Endothelial cell (in vitro differentiated cells): Measurements from ENCODE around the gene DNHD1. TPM values are rescaled to one million over a fixed set of nuclear protein-coding genes. Genes with fewer than 3 reads are reported as not detected.
A peak's percentile ranks its signal among the peaks of the same experiment; 100 is the strongest.

ENCODE experiments used
- DNase-seq: peaks from one replicate; pipeline ENCODE4 v3.0.0; 2021; ENCODE audit warnings: low spot score
- H3K27ac Mint-ChIP-seq: one replicate; pipeline ENCODE4 v1.8.0; 2021; ENCODE audit warnings: mixed read lengths, inconsistent platforms; ENCODE audit not compliant: unreplicated experiment
- H3K27me3 Mint-ChIP-seq: one replicate; pipeline ENCODE4 v1.8.0; 2021; ENCODE audit warnings: mild to moderate bottlenecking, moderate library complexity, mixed read lengths, inconsistent platforms; ENCODE audit not compliant: unreplicated experiment
- H3K36me3 Mint-ChIP-seq: one replicate; pipeline ENCODE4 v1.8.0; 2021; ENCODE audit warnings: mild to moderate bottlenecking, low read depth, mixed read lengths, inconsistent platforms; ENCODE audit not compliant: unreplicated experiment
- H3K4me1 Mint-ChIP-seq: one replicate; pipeline ENCODE4 v1.8.0; 2021; ENCODE audit warnings: mild to moderate bottlenecking, mixed read lengths, inconsistent platforms; ENCODE audit not compliant: unreplicated experiment
- H3K4me3 Mint-ChIP-seq: one replicate; pipeline ENCODE4 v1.8.0; 2021; ENCODE audit warnings: mild to moderate bottlenecking, mixed read lengths, inconsistent platforms; ENCODE audit not compliant: unreplicated experiment
- H3K9me3 Mint-ChIP-seq: one replicate; pipeline ENCODE4 v1.8.0; 2021; ENCODE audit warnings: mixed read lengths, inconsistent platforms; ENCODE audit not compliant: unreplicated experiment
- total RNA-seq: library from RNA; stranded (reverse); fragmentation: NEBNext Ultra II Directional; extraction: Animal tissue kit (Norgen Biotek cat#: 25700); gene quantifications from one replicate; pipeline ENCODE4 v1.2.1, GENCODE V29; 2021; ENCODE audit not compliant: unreplicated experiment
- TF ChIP-seq, protein P1 (sequence below): fragments of 200-600 bp; sonication (generic); IDR thresholded peaks from one replicate; pipeline ENCODE4 v1.5.0; 2021; ENCODE audit warnings: antibody characterized with exemption; ENCODE audit not compliant: unreplicated experiment

Gene DNHD1
- total RNA-seq, 1 donor from 2014 or later: 8.5 TPM

DNA sequence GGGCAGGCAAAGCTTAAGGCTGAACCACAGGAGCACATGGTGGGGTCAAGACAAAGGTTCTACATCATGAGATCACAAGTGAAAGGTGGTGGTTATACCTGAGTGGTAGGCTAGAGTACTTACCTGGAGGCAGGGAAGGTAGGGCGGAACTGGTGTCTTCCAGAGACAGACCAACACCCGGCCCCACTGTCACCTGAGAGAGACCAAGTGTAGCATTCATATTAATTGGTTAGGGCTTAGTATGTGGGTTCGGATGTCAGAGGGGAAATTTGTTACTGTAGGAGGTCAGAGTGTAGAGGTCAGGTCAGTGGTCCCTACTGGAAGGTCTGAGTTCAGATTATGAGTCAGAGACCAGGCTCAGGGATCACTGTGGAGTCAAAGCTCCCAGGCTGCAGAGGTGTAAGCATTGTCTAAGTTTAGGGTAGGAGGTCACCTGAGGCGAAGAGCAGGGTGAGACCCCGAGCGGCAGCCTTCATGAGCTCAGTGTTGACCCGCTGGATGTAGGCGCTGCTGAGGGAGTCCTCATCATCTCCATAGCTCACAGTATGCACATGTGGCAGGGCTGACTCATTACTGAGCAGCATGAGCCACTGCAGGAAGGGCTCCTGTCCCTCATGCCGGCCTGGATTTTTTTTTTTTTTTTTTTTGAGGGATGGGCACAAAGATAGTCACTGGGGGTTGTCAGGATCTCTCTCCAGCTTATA lies 119.0 kb downstream of the DNHD1 start:
- Mint-ChIP-seq H3K27me3 (peaks cover 7% of the 10 kb centered on the region), H3K9me3 (no peaks in the 10 kb centered on the region), H3K4me3 (peak overlapping the region; percentile 75), H3K36me3 (peaks cover 17% of the 10 kb centered on the region), H3K27ac (peak overlapping the region; percentile 19), H3K4me1 (peaks cover 5% of the 10 kb centered on the region)
- TF ChIP-seq, protein P1, sequence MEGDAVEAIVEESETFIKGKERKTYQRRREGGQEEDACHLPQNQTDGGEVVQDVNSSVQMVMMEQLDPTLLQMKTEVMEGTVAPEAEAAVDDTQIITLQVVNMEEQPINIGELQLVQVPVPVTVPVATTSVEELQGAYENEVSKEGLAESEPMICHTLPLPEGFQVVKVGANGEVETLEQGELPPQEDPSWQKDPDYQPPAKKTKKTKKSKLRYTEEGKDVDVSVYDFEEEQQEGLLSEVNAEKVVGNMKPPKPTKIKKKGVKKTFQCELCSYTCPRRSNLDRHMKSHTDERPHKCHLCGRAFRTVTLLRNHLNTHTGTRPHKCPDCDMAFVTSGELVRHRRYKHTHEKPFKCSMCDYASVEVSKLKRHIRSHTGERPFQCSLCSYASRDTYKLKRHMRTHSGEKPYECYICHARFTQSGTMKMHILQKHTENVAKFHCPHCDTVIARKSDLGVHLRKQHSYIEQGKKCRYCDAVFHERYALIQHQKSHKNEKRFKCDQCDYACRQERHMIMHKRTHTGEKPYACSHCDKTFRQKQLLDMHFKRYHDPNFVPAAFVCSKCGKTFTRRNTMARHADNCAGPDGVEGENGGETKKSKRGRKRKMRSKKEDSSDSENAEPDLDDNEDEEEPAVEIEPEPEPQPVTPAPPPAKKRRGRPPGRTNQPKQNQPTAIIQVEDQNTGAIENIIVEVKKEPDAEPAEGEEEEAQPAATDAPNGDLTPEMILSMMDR: no peak
- no peak for DNase-seq

DNA sequence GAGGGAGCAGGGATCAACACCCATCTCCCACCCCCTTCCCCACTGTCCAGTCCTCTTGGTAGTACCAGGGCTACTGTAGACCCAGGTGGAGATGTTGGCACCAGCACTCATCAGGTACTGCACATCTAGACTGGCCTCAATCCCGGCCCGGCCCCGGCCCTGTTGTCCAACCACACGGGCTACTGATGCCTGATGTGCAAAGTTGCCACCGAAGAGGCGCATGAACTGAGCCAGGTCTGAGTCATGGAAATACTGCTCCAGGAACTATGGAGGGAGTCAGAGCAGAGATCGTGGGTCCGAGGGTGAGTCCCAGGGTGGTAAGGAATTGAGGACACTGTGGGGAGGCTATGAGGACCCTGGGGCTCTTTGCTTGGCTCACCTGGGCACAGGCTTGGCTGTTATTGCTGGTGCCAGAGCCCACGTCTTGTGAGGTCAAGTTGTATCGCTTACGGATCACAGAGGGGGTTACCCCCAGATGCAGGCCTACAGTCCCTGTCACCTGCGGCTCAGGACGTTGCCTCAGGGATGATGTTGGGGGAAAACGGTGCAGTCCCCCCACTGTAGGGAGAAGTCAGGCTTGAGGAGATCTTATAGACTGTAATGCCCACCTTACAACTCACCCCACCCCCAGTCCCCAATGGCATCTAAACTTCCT lies 119.6 kb downstream of the DNHD1 start:
- H3K36me3 Mint-ChIP-seq: peaks cover 13% of the 10 kb centered on the region
- TF ChIP-seq, protein P1: no peak
- H3K27ac Mint-ChIP-seq: no peak overlapping the region
- no peaks in the 10 kb centered on the region for H3K4me1 Mint-ChIP-seq
- no peaks in the 10 kb centered on the region for H3K9me3 Mint-ChIP-seq
- H3K27me3 Mint-ChIP-seq: peaks cover 5% of the 10 kb centered on the region
- no peak for DNase-seq
- no peak overlapping the region for H3K4me3 Mint-ChIP-seq

DNA sequence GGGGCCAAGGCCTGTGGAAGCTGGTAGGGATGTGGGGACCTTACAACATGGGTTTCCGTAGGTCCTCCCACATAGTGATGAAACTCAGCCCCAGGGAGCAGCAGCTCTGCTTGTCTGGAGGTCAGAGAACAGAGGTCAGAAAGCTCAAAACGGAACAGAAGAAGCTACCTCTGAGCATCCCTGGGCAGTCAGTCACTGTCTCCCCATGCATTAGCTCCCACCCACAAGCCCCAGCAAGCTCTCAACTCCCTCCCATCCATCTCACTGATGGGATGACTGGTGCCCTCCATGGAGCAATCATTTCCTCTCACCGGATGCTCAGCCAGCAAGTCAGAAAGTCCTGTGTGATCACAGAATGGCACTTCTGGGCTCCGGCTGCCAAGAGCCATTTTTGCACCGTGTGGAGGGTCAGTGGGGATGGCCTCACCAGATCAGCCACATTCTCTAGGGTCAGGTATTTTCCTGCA lies 120.3 kb downstream of the DNHD1 start:
- Mint-ChIP-seq H3K36me3 (peaks cover 13% of the 10 kb centered on the region), H3K27ac (no peak overlapping the region), H3K9me3 (no peaks in the 10 kb centered on the region), H3K27me3 (peaks cover 6% of the 10 kb centered on the region), H3K4me1 (no peaks in the 10 kb centered on the region), H3K4me3 (no peak overlapping the region)
- no peak for DNase-seq
- TF ChIP-seq, protein P1: no peak

DNA sequence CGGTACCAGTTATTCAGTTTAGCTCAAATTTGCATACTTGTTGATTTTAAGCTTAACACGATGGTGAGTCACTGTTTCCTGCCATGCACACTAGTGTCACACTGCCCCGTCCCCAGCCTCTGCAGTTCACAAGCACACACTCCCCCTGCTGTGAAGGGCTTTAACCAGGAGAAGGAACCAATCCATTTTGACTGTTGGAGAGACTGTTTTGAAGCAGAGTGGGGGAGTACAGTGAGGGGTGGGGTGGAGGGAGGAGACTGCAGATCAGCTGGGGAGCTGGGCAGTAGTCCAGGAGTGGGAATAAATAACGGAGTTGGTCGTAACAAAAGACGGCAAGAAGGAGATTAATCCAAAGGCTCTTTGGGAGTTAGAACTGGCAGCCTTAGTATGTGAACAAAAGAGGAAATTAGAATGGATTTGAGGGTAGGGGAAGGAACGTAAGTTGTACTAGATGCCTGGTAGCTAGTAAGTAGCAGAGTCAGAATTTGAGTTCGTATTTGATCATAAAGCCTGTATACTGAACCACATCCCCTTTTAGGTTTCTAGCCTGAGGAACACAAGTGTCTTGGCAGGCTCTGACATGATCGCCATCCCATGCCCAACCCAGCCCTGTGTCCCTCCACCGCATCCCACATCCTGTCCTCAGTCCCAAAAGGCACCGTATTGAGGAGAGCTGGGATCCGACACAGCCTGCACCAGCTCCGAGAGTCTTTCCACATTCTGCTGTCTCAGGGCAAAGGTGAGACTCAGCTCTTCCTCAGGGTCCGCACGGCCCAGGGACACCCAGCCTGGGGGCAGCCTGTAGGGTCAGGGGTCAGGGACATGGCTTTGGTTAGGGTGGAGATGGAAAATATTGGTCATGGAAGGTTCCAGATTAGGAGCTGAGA lies 121.3 kb downstream of the DNHD1 start:
- no peak for DNase-seq
- H3K4me3 Mint-ChIP-seq: no peak overlapping the region
- TF ChIP-seq, protein P1: no peak
- H3K4me1 Mint-ChIP-seq: no peaks in the 10 kb centered on the region
- no peaks in the 10 kb centered on the region for H3K9me3 Mint-ChIP-seq
- H3K27me3 Mint-ChIP-seq: peaks cover 6% of the 10 kb centered on the region
- peak overlapping the region; percentile 40 for H3K27ac Mint-ChIP-seq
- H3K36me3 Mint-ChIP-seq: peaks cover 13% of the 10 kb centered on the region
